Testis (tissue), 3 donors: ENCODE results near the gene DCLRE1B. TPM values are rescaled to one million over a fixed set of nuclear protein-coding genes. Genes with fewer than 3 reads are reported as not detected.

ENCODE experiments used
- DNase-seq: peaks from one replicate; pipeline ENCODE4 v3.0.0-alpha.2; 2019
- H3K27ac ChIP-seq, 2 donors: fragments of 200-600 bp; sonication (generic); one replicate each; pipeline ENCODE4 v1.5.1; 2019
- H3K27me3 ChIP-seq: fragments of 200-600 bp; sonication (generic); one replicate; pipeline ENCODE4 v1.5.1; 2019
- H3K36me3 ChIP-seq: fragments of 200-600 bp; sonication (generic); one replicate; pipeline ENCODE4 v1.5.1; 2017; ENCODE audit warnings: low read depth; ENCODE audit errors: missing control alignments
- H3K4me1 ChIP-seq: fragments of 200-600 bp; sonication (generic); one replicate; pipeline ENCODE4 v1.5.1; 2019
- H3K4me3 ChIP-seq, 2 donors: fragments of 200-600 bp; sonication (generic); one replicate each; pipeline ENCODE4 v1.5.1; 2017 to 2019
- H3K9me3 ChIP-seq: fragments of 200-600 bp; sonication (generic); one replicate; pipeline ENCODE4 v1.5.1; 2017
- CTCF ChIP-seq, 3 experiments: fragments of 450-650 bp in 2 of 3; fragments of 200-600 bp in 1 of 3; sonication (generic) in 1 of 3; IDR thresholded peaks; one replicate each; pipeline ENCODE4 v1.5.1; 2016 to 2019; ENCODE audit warnings: antibody characterized with exemption in 3 of 3, mild to moderate bottlenecking in 2 of 3, moderate library complexity in 1 of 3
- POLR2A ChIP-seq: fragments of 450-650 bp; IDR thresholded peaks from one replicate; pipeline ENCODE4 v1.6.1; 2017; ENCODE audit warnings: antibody characterized with exemption, mild to moderate bottlenecking, moderate library complexity
- WGBS, 2 donors: methylation state at CpG; one replicate each; pipeline ENCODE4 v1.1.5; 2018; 5-methylcytosine and 5-hydroxymethylcytosine counted together
- intact Hi-C: fragments of 100-400 bp; cut with DNase I; formaldehyde crosslinking; loops from one replicate; pipeline ENCODE4 v1.15.1; 2023; ENCODE audit warnings: low total_unique reads
- polyA plus RNA-seq: library from polyadenylated mRNA; stranded (reverse); fragments of 350-450 nt; fragmentation: Illumina TruSeq; extraction: RNeasy Lipid Tissue Mini Kit (QIAGEN cat#74804); gene quantifications from one replicate; pipeline ENCODE4 v1.2.3, GENCODE V29; 2014; ENCODE audit warnings: low read depth, low replicate concordance; ENCODE audit not compliant: insufficient read depth
- total RNA-seq, 2 donors: library from RNA; depleted of rRNA; stranded (reverse); fragments of >200 nt; gene quantifications; one replicate each; pipeline ENCODE4 v1.2.3, GENCODE V29; 2016

The DCLRE1B gene
- total and polyA plus RNA-seq, 3 donors from 2014 or later, result 6.7 to 8.3 (median 7.7) TPM

GRCh38 chr1:113951719-113952118 lies 46.6 kb downstream of the DCLRE1B start:
- TF ChIP-seq CTCF (IDR thresholded peaks at IDR 0.05) (no peak), POLR2A (no peak)
- H3K9me3 ChIP-seq, result no peaks in the 10 kb centered on the region

GRCh38 chr1:113957984-113958383 lies 52.9 kb downstream of the DCLRE1B start:
- DNase-seq, result no peak
- no peak overlapping the region for H3K4me3 ChIP-seq
- no peaks in the 10 kb centered on the region for H3K27me3 ChIP-seq
- no peaks in the 10 kb centered on the region for H3K9me3 ChIP-seq
- TF ChIP-seq POLR2A (no peak), CTCF (IDR thresholded peaks at IDR 0.05) (no peak)
- H3K27ac ChIP-seq, result no peak overlapping the region
- H3K4me1 ChIP-seq, result no peaks in the 10 kb centered on the region
- intact Hi-C loops, result no loop called here
- H3K36me3 ChIP-seq, result no peaks in the 10 kb centered on the region
- 77 to 79% methylated on average over 1 of the region's 1 CpG for WGBS, 2 donors

More at GRCh38 chr1:113951719-113952118, 46.6 kb downstream of the DCLRE1B start:
- WGBS, 2 donors, result 92 to 98% methylated on average over 2 of the region's 2 CpGs
- Histone ChIP-seq H3K27me3 (no peaks in the 10 kb centered on the region), H3K4me1 (peaks cover 19% of the 10 kb centered on the region), H3K4me3 (no peak overlapping the region), H3K36me3 (no peaks in the 10 kb centered on the region), H3K27ac (no peak overlapping the region)
- no peak for DNase-seq
- intact Hi-C loops, result no loop called here

- no peaks in the 10 kb centered on the region for H3K27me3 ChIP-seq
- H3K4me1 ChIP-seq, result no peaks in the 10 kb centered on the region
- TF ChIP-seq POLR2A (no peak), CTCF (IDR thresholded peaks at IDR 0.05) (no peak)
- H3K27ac ChIP-seq, result no peak overlapping the region
- DNase-seq, result no peak
- H3K9me3 ChIP-seq, result no peaks in the 10 kb centered on the region
- 78 to 92% methylated on average over 1 of the region's 1 CpG for whole genome bisulfite sequencing, 2 donors
- no peaks in the 10 kb centered on the region for H3K36me3 ChIP-seq
- no peak overlapping the region for H3K4me3 ChIP-seq
- intact Hi-C loops, result no loop called here
Observed at GRCh38 chr1:113958691-113959090, 53.6 kb downstream of the DCLRE1B start.

- Histone ChIP-seq H3K4me1 (peaks cover 11% of the 10 kb centered on the region), H3K27me3 (no peaks in the 10 kb centered on the region), H3K36me3 (no peaks in the 10 kb centered on the region), H3K27ac (no peak overlapping the region), H3K4me3 (no peak overlapping the region), H3K9me3 (no peaks in the 10 kb centered on the region)
- intact Hi-C loops, result no loop called here
- WGBS, 2 donors, result 85 to 87% methylated on average over 12 of the region's 12 CpGs
- TF ChIP-seq CTCF (IDR thresholded peaks at IDR 0.05) (no peak), POLR2A (no peak)
- no peak for DNase-seq
Observed at GRCh38 chr1:113963281-113963906, 58.3 kb downstream of the DCLRE1B start.

Other genes starting within 250 kb of the DCLRE1B start
- gene PHTF1, start 145.8 kb upstream of the DCLRE1B start, total RNA-seq, result 10 to 100 TPM; 29.2 to 46.4 TPM
- gene PHTF1, start 145.8 kb upstream of the DCLRE1B start, polyA plus RNA-seq, result 61.7 TPM
- gene RSBN1, start 92.8 kb upstream of the DCLRE1B start, total RNA-seq, result 10 to 100 TPM; 28.5 to 32.5 TPM
- 27.5 TPM for gene RSBN1, start 92.8 kb upstream of the DCLRE1B start, polyA plus RNA-seq
- 1 to 10 TPM in 1 of 2 donors, under 1 TPM in 1; 0.39 to 1.4 TPM for gene PTPN22, start 33.6 kb upstream of the DCLRE1B start, total RNA-seq
- gene PTPN22, start 33.6 kb upstream of the DCLRE1B start, polyA plus RNA-seq, result 1.6 TPM
- under 1 TPM; 0.68 to 0.87 TPM for gene BCL2L15, start 17.7 kb upstream of the DCLRE1B start, total RNA-seq
- 2.3 TPM for gene BCL2L15, start 17.7 kb upstream of the DCLRE1B start, polyA plus RNA-seq
- gene AP4B1, start 527 bp upstream of the DCLRE1B start, total RNA-seq, result 10 to 100 TPM; 23.4 to 49.6 TPM
- 28.2 TPM for gene AP4B1, start 527 bp upstream of the DCLRE1B start, polyA plus RNA-seq
- gene HIPK1, start 24.0 kb downstream of the DCLRE1B start, total RNA-seq, result 100 to 1,000 TPM; 102 to 128 TPM
- gene HIPK1, start 24.0 kb downstream of the DCLRE1B start, polyA plus RNA-seq, result 116 TPM
- 1 to 10 TPM; 4.6 to 8.5 TPM for gene OLFML3, start 74.1 kb downstream of the DCLRE1B start, total RNA-seq
- gene OLFML3, start 74.1 kb downstream of the DCLRE1B start, polyA plus RNA-seq, result 51.7 TPM
- gene SYT6, start 248.5 kb downstream of the DCLRE1B start, total RNA-seq, result under 1 TPM; 0.43 to 0.71 TPM
- gene SYT6, start 248.5 kb downstream of the DCLRE1B start, polyA plus RNA-seq, result 0.78 TPM